GM12892 (cell line): ENCODE data around the gene HRAS.

Experiments
- POLR2A ChIP-seq: IDR thresholded peaks from 2 replicates; pipeline ENCODE4 v1.6.1; 2011; ENCODE audit warnings: low read depth, low read length, control low read depth
- POLR2AphosphoS5 ChIP-seq: IDR thresholded peaks from 2 replicates; pipeline ENCODE4 v1.6.1; 2011; ENCODE audit warnings: low read depth, low read length, control low read depth

DNA sequence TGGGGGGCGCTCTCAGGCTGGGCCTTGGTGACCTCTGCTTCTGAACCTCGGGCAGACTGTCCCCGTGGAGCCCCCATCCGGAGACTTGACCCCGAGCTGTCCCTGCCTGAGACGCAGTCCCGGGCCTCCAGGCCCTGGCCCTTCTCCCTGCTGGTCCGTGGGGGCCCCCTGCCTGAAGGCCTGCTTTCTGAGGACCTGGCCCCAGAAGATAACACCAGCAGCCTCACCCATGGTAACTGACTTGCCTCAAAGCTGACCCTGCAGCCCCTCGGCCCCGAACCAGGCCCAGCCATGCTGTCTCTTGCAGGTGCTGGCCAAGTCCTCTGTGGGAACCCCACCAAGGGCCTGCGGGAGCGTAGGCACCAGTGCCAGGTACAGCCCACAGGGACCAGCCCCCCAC is 16.2 kb upstream of the HRAS start:
- TF ChIP-seq POLR2A, result no peak
- TF ChIP-seq POLR2AphosphoS5, result no peak
